Activated CD8-positive, alpha-beta memory T cell treated with anti-CD3 and anti-CD28 coated beads for 24 hours (primary cell): ENCODE measurements around the gene AFTPH.

Experiments
- DNase-seq: peaks from one replicate; pipeline ENCODE4 v3.0.0-alpha.2; 2020

Gene AFTPH

GRCh38 chr2:64542071-64543007 is 18.2 kb downstream of the AFTPH start:
- DNase-seq = no peak

- no peak for DNase-seq
These were observed 19.0 kb downstream of the AFTPH start for GRCh38 chr2:64543008-64543697.

- DNase-seq = no peak
These were observed 24.6 kb downstream of the AFTPH start for GRCh38 chr2:64548761-64549160.

GRCh38 chr2:64550042-64550441 is 25.9 kb downstream of the AFTPH start:
- DNase-seq = no peak

- DNase-seq = no peak
These were observed 27.7 kb downstream of the AFTPH start for GRCh38 chr2:64551851-64552250.

- no peak for DNase-seq
These were observed 30.0 kb downstream of the AFTPH start for GRCh38 chr2:64554117-64554516.

GRCh38 chr2:64558445-64559081 is 34.4 kb downstream of the AFTPH start:
- DNase-seq = no peak

- DNase-seq = no peak
These were observed 38.1 kb downstream of the AFTPH start for GRCh38 chr2:64562148-64562784.

GRCh38 chr2:64563436-64563938 is 39.4 kb downstream of the AFTPH start:
- DNase-seq = no peak

- DNase-seq = no peak
These were observed 42.0 kb downstream of the AFTPH start for GRCh38 chr2:64565949-64566710.

GRCh38 chr2:64567473-64567872 is 43.3 kb downstream of the AFTPH start:
- DNase-seq = no peak

GRCh38 chr2:64568836-64569235 is 44.7 kb downstream of the AFTPH start:
- DNase-seq = no peak

GRCh38 chr2:64574871-64575270 is 50.7 kb downstream of the AFTPH start:
- DNase-seq = no peak

GRCh38 chr2:64581018-64581417 is 56.9 kb downstream of the AFTPH start:
- no peak for DNase-seq

- no peak for DNase-seq
These were observed 57.8 kb downstream of the AFTPH start for GRCh38 chr2:64581777-64582539.

GRCh38 chr2:64582774-64583340 is 58.7 kb downstream of the AFTPH start:
- DNase-seq = no peak

GRCh38 chr2:64586054-64586453 is 61.9 kb downstream of the AFTPH start:
- no peak for DNase-seq

GRCh38 chr2:64586883-64587481 is 62.9 kb downstream of the AFTPH start:
- no peak for DNase-seq

- DNase-seq = no peak
These were observed 63.4 kb downstream of the AFTPH start for GRCh38 chr2:64587561-64587960.

- DNase-seq = no peak
These were observed 67.1 kb downstream of the AFTPH start for GRCh38 chr2:64591188-64591587.
